Ectodermal cell (in vitro differentiated cells): ENCODE measurements around the gene ANKRD11.

ENCODE experiments used
- H3K27ac ChIP-seq: 2 replicates; pipeline ENCODE4 v1.7.0; 2013; ENCODE audit warnings: mild to moderate bottlenecking, low read depth, low read length; ENCODE audit not compliant: insufficient read depth, poor library complexity, severe bottlenecking
- H3K27me3 ChIP-seq: 2 replicates; pipeline ENCODE4 v1.7.0; 2013; ENCODE audit warnings: mild to moderate bottlenecking, low read length; ENCODE audit not compliant: insufficient read depth, control insufficient read depth, poor library complexity, severe bottlenecking
- H3K36me3 ChIP-seq: one replicate; pipeline ENCODE4 v1.7.0; 2013; ENCODE audit warnings: low read length; ENCODE audit not compliant: control insufficient read depth, insufficient read depth
- H3K4me1 ChIP-seq: one replicate; pipeline ENCODE4 v1.7.0; 2013; ENCODE audit warnings: low read length; ENCODE audit not compliant: control insufficient read depth, insufficient read depth
- H3K4me3 ChIP-seq: 2 replicates; pipeline ENCODE4 v1.7.0; 2013; ENCODE audit warnings: low read depth, low read length, control low read depth; ENCODE audit not compliant: insufficient read depth
- H3K9me3 ChIP-seq: 2 replicates; pipeline ENCODE4 v1.7.0; 2013; ENCODE audit warnings: mild to moderate bottlenecking, low read length, moderate library complexity; ENCODE audit not compliant: control insufficient read depth
- WGBS, 2 experiments: methylation state at CpG; one replicate each; pipeline ENCODE4 v1.1.7; 2013; ENCODE audit warnings: missing lambda C conversion rate in 2 of 2; 5-methylcytosine and 5-hydroxymethylcytosine counted together

The ANKRD11 gene

DNA sequence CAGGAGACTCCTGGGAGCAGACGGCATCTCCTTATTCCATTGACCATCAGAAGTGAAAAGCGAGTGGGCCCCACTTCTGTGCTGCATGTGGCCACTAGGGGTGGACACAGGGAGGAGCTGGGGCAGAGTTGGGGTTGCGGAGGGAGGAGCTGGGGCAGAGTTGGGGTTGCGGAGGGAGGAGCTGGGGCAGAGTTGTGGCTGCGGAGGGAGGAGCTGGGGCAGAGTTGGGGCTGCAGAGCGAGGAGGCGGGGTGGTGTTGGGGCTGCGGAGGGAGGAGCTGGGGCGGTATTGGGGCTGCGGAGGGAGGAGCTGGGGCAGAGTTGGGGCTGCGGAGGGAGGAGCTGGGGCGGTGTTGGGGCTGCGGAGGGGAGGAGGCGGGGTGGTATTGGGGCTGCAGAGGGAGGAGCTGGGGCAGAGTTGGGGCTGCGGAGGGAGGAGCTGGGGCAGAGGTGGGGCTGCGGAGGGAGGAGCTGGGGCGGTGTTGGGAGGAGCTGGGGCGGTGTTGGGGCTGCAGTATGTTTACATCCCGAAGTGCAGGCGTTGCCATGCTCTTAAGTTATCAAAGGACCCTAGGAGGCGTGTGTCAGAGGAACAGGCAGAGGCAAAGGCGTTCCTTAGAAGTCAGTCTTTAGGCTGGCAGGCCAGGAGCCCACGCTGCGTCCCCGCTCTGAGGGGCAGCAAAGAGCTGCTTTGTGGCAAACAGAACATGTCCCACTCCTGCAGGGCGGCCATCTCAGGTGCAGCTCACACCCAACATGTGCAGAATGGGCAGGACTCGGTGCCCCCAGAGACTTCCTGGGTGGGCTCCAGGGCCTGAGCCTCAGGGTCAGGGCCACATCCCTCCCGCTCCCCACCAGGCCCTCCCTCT is 196.9 kb downstream of the ANKRD11 start:
- Histone ChIP-seq H3K4me3 (no peak overlapping the region), H3K36me3 (peaks cover 5% of the 10 kb centered on the region), H3K27me3 (no peaks in the 10 kb centered on the region), H3K9me3 (no peaks in the 10 kb centered on the region), H3K4me1 (peaks cover 55% of the 10 kb centered on the region), H3K27ac (peak overlapping the region; percentile 36)
- 78 to 79% methylated on average over 28 of the region's 28 CpGs for WGBS, 2 experiments

DNA sequence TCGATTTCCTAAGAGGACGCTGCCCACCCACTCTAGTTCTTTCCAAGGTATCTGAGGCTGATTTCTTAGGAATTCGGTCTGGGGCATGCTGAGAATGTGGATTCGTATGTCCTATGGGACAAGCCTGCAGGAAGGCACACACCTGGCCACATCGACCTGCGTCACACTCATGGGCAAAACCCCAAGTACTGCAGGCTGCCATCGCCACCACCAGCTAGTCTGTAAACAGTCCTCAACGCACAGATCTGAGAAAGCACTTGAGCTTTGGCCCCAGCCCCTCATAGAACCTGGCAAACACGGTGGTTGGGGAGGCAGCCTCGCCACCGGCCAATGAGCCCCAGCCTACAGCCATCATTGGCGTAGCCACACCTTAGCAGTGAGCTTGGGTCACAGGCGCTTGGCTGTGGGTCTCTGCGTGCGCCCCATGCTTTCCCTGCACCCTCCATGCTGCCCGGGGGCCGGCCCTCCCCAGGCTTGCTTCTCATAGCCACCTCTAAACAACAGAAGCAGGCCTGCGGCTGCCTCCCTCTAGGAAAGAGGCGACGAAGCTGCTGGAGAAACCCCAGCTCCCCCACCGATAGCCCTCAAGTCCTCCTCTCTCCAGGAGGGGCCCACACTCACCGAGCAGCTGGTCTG is 197.8 kb downstream of the ANKRD11 start:
- Histone ChIP-seq H3K4me3 (no peak overlapping the region), H3K4me1 (peaks cover 55% of the 10 kb centered on the region), H3K9me3 (no peaks in the 10 kb centered on the region), H3K27me3 (no peaks in the 10 kb centered on the region), H3K27ac (no peak overlapping the region), H3K36me3 (peaks cover 11% of the 10 kb centered on the region)
- 82 to 84% methylated on average over 22 of the region's 22 CpGs for WGBS, 2 experiments

GRCh38 chr16:89291776-89292175 is 198.6 kb downstream of the ANKRD11 start:
- no peak overlapping the region for H3K4me3 ChIP-seq
- H3K9me3 ChIP-seq = no peaks in the 10 kb centered on the region
- H3K4me1 ChIP-seq = peaks cover 48% of the 10 kb centered on the region
- no peaks in the 10 kb centered on the region for H3K27me3 ChIP-seq
- H3K36me3 ChIP-seq = peaks cover 16% of the 10 kb centered on the region
- WGBS, 2 experiments = 80% methylated on average over 13 of the region's 13 CpGs
- peak overlapping the region; percentile 63 for H3K27ac ChIP-seq

DNA sequence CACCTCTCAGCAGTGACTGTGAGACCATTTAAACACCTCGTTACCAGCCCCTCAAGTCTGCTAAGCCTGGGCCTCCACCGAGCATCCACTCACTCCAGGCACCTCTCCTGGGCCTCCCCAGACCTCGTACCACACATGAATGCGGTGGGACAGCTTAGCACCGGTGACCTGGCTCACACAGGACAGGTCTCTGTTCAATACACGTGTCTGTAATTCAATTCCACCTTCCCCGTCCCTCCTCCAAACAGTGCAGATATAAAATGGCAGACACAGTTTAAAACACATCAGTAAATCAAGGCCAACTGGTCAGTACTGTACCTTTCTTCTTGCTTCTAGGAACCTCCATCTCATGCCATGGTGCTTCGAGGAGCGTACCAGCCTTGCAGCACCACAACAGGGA is 199.0 kb downstream of the ANKRD11 start:
- WGBS, 2 experiments = 52 to 56% methylated on average over 9 of the region's 9 CpGs
- no peaks in the 10 kb centered on the region for H3K27me3 ChIP-seq
- peaks cover 17% of the 10 kb centered on the region for H3K36me3 ChIP-seq
- peak overlapping the region; percentile 63 for H3K27ac ChIP-seq
- H3K4me3 ChIP-seq = no peak overlapping the region
- H3K4me1 ChIP-seq = peaks cover 45% of the 10 kb centered on the region
- no peaks in the 10 kb centered on the region for H3K9me3 ChIP-seq

GRCh38 chr16:89290887-89291286 is 199.5 kb downstream of the ANKRD11 start:
- H3K36me3 ChIP-seq = peaks cover 21% of the 10 kb centered on the region
- H3K27me3 ChIP-seq = no peaks in the 10 kb centered on the region
- H3K9me3 ChIP-seq = no peaks in the 10 kb centered on the region
- H3K4me3 ChIP-seq = no peak overlapping the region
- H3K4me1 ChIP-seq = peaks cover 40% of the 10 kb centered on the region
- WGBS, 2 experiments = 12 to 17% methylated on average over 17 of the region's 17 CpGs
- H3K27ac ChIP-seq = no peak overlapping the region

DNA sequence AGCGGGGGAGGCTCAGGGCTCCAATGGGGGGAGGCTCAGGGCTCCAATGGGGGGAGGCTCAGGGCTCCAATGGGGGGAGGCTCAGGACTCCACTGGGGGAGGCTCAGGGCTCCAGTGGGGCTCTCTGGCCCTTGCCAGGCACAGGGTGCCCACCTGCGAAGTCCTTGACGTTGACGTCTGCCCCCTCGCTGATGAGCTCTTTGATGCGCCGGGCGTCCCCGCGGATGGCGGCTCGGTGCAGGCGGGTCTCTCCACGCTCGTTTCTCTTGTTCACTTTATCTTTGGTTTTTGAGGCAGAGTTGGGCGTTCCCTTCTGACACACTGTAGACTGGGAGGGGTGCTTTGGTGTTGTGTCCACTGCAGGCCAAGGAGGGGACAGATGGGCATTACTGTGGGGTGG is 199.9 kb downstream of the ANKRD11 start:
- Histone ChIP-seq H3K27me3 (no peaks in the 10 kb centered on the region), H3K9me3 (no peaks in the 10 kb centered on the region), H3K4me3 (no peak overlapping the region), H3K36me3 (peaks cover 26% of the 10 kb centered on the region), H3K4me1 (peaks cover 37% of the 10 kb centered on the region), H3K27ac (no peak overlapping the region)
- 79 to 81% methylated on average over 16 of the region's 16 CpGs for WGBS, 2 experiments

DNA sequence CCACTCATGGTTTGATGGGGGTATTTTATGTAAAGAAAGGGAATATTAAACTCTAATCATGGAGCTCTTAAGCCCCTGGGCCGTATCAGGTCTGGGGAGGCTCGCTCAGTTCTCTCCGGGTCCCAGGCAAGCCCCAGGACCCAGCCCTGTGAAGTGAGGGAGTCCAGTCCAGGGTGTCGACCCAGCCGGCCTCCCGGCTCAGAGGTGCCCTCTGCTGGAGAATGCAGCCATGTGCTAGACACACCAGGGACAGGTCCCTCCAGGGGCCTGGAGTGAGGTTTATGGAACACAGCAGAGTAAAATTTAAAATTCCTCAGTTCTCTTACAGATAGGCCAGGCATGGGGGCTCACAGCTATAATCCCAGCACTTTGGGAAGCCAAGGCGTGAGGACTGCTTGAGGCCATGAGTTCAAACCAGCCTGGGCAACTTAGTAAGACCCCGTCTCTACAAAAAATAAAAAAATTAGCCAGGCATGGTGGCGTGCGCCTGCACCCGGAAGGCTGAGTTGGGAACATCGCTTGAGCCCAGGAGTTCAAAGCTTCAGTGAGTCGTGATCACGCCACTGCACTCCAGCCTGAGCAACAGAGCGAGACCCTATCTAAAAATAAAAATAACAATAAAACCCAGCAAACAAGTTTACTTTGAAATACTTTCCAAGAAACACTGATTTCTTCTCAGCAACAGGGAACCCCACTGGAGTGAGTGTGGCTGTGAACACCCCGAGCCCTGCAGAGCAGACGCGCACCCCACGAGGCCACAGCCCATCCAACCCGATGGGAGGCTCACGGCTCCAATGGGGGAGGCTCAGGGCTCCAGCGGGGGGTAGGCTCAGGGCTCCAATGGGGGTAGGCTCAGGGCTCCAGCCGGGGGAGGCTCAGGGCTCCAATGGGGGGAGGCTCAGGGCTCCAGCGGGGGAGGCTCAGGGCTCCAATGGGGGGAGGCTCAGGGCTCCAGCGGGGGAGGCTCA is 200.6 kb downstream of the ANKRD11 start:
- 81 to 82% methylated on average over 21 of the region's 25 CpGs for WGBS, 2 experiments
- H3K27me3 ChIP-seq = no peaks in the 10 kb centered on the region
- no peak overlapping the region for H3K4me3 ChIP-seq
- no peaks in the 10 kb centered on the region for H3K9me3 ChIP-seq
- peaks cover 29% of the 10 kb centered on the region for H3K4me1 ChIP-seq
- H3K27ac ChIP-seq = no peak overlapping the region
- H3K36me3 ChIP-seq = peaks cover 33% of the 10 kb centered on the region

DNA sequence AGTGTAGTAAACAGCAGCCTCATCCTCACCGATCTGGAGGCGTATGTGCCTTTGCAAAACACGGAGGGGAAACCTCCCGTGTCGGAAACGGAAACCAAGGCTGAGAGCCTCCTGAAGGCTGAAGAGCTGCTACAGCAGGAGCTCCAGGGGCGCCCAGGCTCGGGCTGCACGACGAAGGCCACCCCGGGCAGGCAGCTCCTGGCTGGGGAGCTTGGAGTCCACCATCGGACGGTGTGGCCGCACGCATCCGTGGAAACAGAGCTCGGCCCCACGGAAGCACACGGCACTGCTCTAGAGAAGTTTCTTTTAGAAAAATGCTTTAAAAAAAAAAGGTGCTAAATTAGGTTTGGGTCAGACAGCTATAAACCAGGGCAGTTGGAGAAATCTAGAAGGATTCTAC is 201.4 kb downstream of the ANKRD11 start:
- H3K36me3 ChIP-seq = peaks cover 38% of the 10 kb centered on the region
- 95% methylated on average over 19 of the region's 19 CpGs for whole genome bisulfite sequencing, 2 experiments

DNA sequence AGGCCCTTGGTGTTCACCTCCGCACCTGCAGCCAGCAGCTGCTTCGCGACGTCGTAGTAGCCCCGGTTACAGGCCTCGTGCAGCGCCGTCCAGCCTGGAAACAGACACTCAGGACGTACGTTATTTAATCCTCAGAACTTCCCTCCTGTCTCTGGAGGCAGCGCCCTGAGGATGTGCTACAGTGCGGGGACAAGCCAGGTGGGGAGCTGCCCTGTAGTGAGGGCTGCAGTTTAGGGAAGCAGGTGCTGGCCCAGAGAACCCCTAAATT is 201.8 kb downstream of the ANKRD11 start:
- 97% methylated on average over 13 of the region's 13 CpGs for WGBS, 2 experiments
- Histone ChIP-seq H3K36me3 (peaks cover 38% of the 10 kb centered on the region), H3K4me1 (peaks cover 17% of the 10 kb centered on the region), H3K9me3 (no peaks in the 10 kb centered on the region), H3K27me3 (no peaks in the 10 kb centered on the region), H3K4me3 (no peak overlapping the region), H3K27ac (no peak overlapping the region)

More for the DNA sequence above, 201.4 kb downstream of the ANKRD11 start:
- Histone ChIP-seq H3K4me3 (no peak overlapping the region), H3K27me3 (no peaks in the 10 kb centered on the region), H3K9me3 (no peaks in the 10 kb centered on the region), H3K4me1 (peaks cover 22% of the 10 kb centered on the region), H3K27ac (no peak overlapping the region)
